VCaP (cell line): ENCODE results near the gene COQ8A.

Source experiments
- H3K27ac ChIP-seq: fragments of 450-650 bp; 2 replicates; pipeline ENCODE4 v1.5.1; 2017
- CTCF ChIP-seq: fragments of 450-650 bp; conservative IDR thresholded peaks from 2 replicates; pipeline ENCODE4 v1.5.1; 2017; ENCODE audit warnings: mild to moderate bottlenecking, moderate library complexity

COQ8A gene

GRCh38 chr1:226983247-226983991, 43.3 kb downstream of the COQ8A start:
- TF ChIP-seq CTCF, result no peak
- H3K27ac ChIP-seq, result no peak overlapping the region

- no peak overlapping the region for H3K27ac ChIP-seq
Measured at GRCh38 chr1:226983992-226984364, 43.9 kb downstream of the COQ8A start.

GRCh38 chr1:226984521-226985238, 44.6 kb downstream of the COQ8A start:
- no peak for TF ChIP-seq CTCF
- no peak overlapping the region for H3K27ac ChIP-seq

More at GRCh38 chr1:226983992-226984364, 43.9 kb downstream of the COQ8A start:
- TF ChIP-seq CTCF, result no peak

- TF ChIP-seq CTCF, result no peak
- H3K27ac ChIP-seq, result no peak overlapping the region
Measured at GRCh38 chr1:226985239-226985838, 45.2 kb downstream of the COQ8A start.

- peak overlapping the region; percentile 64; the same call in 1 of the 2 replicates for H3K27ac ChIP-seq
- TF ChIP-seq CTCF, result no peak
Measured at GRCh38 chr1:226985839-226986463, 45.9 kb downstream of the COQ8A start.

- no peak for TF ChIP-seq CTCF
Measured at GRCh38 chr1:226986496-226987178, 46.5 kb downstream of the COQ8A start.

More at GRCh38 chr1:226986496-226987178, 46.5 kb downstream of the COQ8A start:
- H3K27ac ChIP-seq, result peak overlapping the region; percentile 64
